HEK293 (cell line): ENCODE measurements around the gene RPL27.

Experiments used
- GLIS2 ChIP-seq: fragments of 450-650 bp; formaldehyde crosslinking; IDR thresholded peaks from 2 replicates; pipeline ENCODE4 v1.5.1; 2016; ENCODE audit warnings: missing biosample characterization, missing genetic modification characterization
- MZF1 ChIP-seq: fragments of 450-650 bp; formaldehyde crosslinking; IDR thresholded peaks from 2 replicates; pipeline ENCODE4 v1.5.1; 2017; ENCODE audit warnings: missing biosample characterization, missing genetic modification characterization, borderline replicate concordance
- OVOL3 ChIP-seq: fragments of 450-650 bp; formaldehyde crosslinking; IDR thresholded peaks from 2 replicates; pipeline ENCODE4 v1.5.1; 2016; ENCODE audit warnings: missing biosample characterization, missing genetic modification characterization
- SETDB1 ChIP-seq: IDR thresholded peaks from one replicate; pipeline ENCODE4 v1.6.1; 2017; ENCODE audit warnings: mild to moderate bottlenecking, low read length, moderate library complexity, mixed read lengths; ENCODE audit not compliant: insufficient read length
- SP7 ChIP-seq: fragments of 450-650 bp; formaldehyde crosslinking; IDR thresholded peaks from 2 replicates; pipeline ENCODE4 v1.5.1; 2016; ENCODE audit warnings: missing biosample characterization, missing genetic modification characterization
- ZBTB17 ChIP-seq: fragments of 450-650 bp; formaldehyde crosslinking; IDR thresholded peaks from 2 replicates; pipeline ENCODE4 v1.5.1; 2016; ENCODE audit warnings: missing biosample characterization, missing genetic modification characterization
- ZEB2 ChIP-seq: fragments of 450-650 bp; formaldehyde crosslinking; IDR thresholded peaks from 2 replicates; pipeline ENCODE4 v1.5.1; 2016; ENCODE audit warnings: missing biosample characterization, missing genetic modification characterization
- ZFP69B ChIP-seq: fragments of 450-650 bp; formaldehyde crosslinking; IDR thresholded peaks from 2 replicates; pipeline ENCODE4 v1.5.1; 2016; ENCODE audit warnings: missing biosample characterization, missing genetic modification characterization
- ZNF140 ChIP-seq: fragments of 450-650 bp; formaldehyde crosslinking; IDR thresholded peaks from 2 replicates; pipeline ENCODE4 v1.5.1; 2016; ENCODE audit warnings: missing biosample characterization, missing genetic modification characterization
- ZNF175 ChIP-seq: fragments of 450-650 bp; formaldehyde crosslinking; IDR thresholded peaks from 2 replicates; pipeline ENCODE4 v1.5.1; 2016; ENCODE audit warnings: missing biosample characterization, missing genetic modification characterization
- ZNF19 ChIP-seq: fragments of 450-650 bp; formaldehyde crosslinking; IDR thresholded peaks from 2 replicates; pipeline ENCODE4; 2016; ENCODE audit warnings: missing biosample characterization, missing genetic modification characterization, low read depth
- ZNF366 ChIP-seq: fragments of 450-650 bp; formaldehyde crosslinking; conservative IDR thresholded peaks from 2 replicates; pipeline ENCODE4 v1.5.1; 2016; ENCODE audit warnings: missing biosample characterization, missing genetic modification characterization
- ZNF423 ChIP-seq: fragments of 450-650 bp; formaldehyde crosslinking; IDR thresholded peaks from 2 replicates; pipeline ENCODE4 v1.5.1; 2016; ENCODE audit warnings: missing biosample characterization, missing genetic modification characterization
- ZNF473 ChIP-seq: fragments of 450-650 bp; formaldehyde crosslinking; IDR thresholded peaks from 2 replicates; pipeline ENCODE4 v1.5.1; 2017; ENCODE audit warnings: missing biosample characterization, missing genetic modification characterization
- ZNF558 ChIP-seq: fragments of 450-650 bp; formaldehyde crosslinking; IDR thresholded peaks from 2 replicates; pipeline ENCODE4 v1.5.1; 2016; ENCODE audit warnings: missing biosample characterization, missing genetic modification characterization
- ZNF596 ChIP-seq: fragments of 450-650 bp; IDR thresholded peaks from 2 replicates; pipeline ENCODE4 v1.5.0; 2018; ENCODE audit warnings: missing biosample characterization, mild to moderate bottlenecking, missing genetic modification characterization, moderate library complexity
- ZNF658 ChIP-seq: fragments of 450-650 bp; formaldehyde crosslinking; IDR thresholded peaks from 2 replicates; pipeline ENCODE4; 2016; ENCODE audit warnings: missing biosample characterization, missing genetic modification characterization
- ZNF660 ChIP-seq: fragments of 450-650 bp; IDR thresholded peaks from 2 replicates; pipeline ENCODE4 v1.5.1; 2018; ENCODE audit warnings: missing biosample characterization, mild to moderate bottlenecking, missing genetic modification characterization
- ZSCAN23 ChIP-seq: fragments of 450-650 bp; formaldehyde crosslinking; IDR thresholded peaks from 2 replicates; pipeline ENCODE4 v1.5.1; 2016; ENCODE audit warnings: missing biosample characterization, missing genetic modification characterization
- TF ChIP-seq, protein P1 (sequence below): fragments of 450-650 bp; formaldehyde crosslinking; IDR thresholded peaks from 2 replicates; pipeline ENCODE4 v1.5.1; 2016; ENCODE audit warnings: missing biosample characterization, missing genetic modification characterization
- TF ChIP-seq, protein P2 (sequence below): fragments of 450-650 bp; formaldehyde crosslinking; IDR thresholded peaks from 2 replicates; pipeline ENCODE4 v1.5.1; 2016; ENCODE audit warnings: missing biosample characterization, missing genetic modification characterization, low read depth
- TF ChIP-seq, protein P3 (sequence below): fragments of 450-650 bp; formaldehyde crosslinking; IDR thresholded peaks from 2 replicates; pipeline ENCODE4 v1.5.1; 2016; ENCODE audit warnings: missing biosample characterization, missing genetic modification characterization
- TF ChIP-seq, protein P4 (sequence below): fragments of 450-650 bp; IDR thresholded peaks from 2 replicates; pipeline ENCODE4 v1.5.1; 2018; ENCODE audit warnings: missing biosample characterization, missing genetic modification characterization
- TF ChIP-seq, protein P5 (sequence below): fragments of 450-650 bp; formaldehyde crosslinking; IDR thresholded peaks from 2 replicates; pipeline ENCODE4 v1.5.1; 2016; ENCODE audit warnings: missing biosample characterization, missing genetic modification characterization
- TF ChIP-seq, protein P6 (sequence below): fragments of 450-650 bp; formaldehyde crosslinking; IDR thresholded peaks from 2 replicates; pipeline ENCODE4 v1.5.1; 2016; ENCODE audit warnings: missing biosample characterization, missing genetic modification characterization, borderline replicate concordance
- TF ChIP-seq, protein P7 (sequence below): fragments of 450-650 bp; formaldehyde crosslinking; IDR thresholded peaks from 2 replicates; pipeline ENCODE4 v1.5.1; 2017; ENCODE audit warnings: missing biosample characterization, missing genetic modification characterization

Gene RPL27

DNA sequence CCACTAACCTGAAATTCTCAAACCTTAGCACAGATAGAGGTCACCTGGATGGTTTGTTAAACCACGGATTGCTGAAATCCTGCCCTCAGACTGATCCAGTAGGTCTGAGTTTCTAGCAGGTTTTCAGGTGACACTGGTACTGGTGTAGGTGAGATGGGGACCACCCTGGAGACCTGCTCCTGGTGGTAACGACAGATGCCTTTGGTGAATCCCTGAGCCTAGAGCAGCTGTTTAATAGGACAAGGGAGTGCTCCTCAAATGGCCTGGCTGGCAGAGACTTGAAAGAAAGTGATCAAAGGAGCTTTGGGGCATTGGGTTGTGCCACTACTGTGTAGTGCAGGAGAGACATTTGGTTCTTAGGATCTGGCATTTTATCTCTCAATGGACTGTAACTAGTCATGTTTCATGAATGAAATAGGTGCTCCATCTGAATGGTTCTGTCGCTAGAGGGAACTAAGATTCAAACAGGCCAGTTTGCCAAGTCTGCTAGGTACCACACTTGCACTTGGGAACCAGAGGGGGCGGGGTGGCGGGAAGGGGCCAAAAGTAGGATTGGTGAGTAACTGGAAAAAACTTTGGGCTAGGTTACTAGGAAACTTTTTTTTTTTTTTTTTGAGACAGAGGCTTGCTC lies 5.4 kb downstream of the RPL27 start (continued):
- TF ChIP-seq, protein P1, sequence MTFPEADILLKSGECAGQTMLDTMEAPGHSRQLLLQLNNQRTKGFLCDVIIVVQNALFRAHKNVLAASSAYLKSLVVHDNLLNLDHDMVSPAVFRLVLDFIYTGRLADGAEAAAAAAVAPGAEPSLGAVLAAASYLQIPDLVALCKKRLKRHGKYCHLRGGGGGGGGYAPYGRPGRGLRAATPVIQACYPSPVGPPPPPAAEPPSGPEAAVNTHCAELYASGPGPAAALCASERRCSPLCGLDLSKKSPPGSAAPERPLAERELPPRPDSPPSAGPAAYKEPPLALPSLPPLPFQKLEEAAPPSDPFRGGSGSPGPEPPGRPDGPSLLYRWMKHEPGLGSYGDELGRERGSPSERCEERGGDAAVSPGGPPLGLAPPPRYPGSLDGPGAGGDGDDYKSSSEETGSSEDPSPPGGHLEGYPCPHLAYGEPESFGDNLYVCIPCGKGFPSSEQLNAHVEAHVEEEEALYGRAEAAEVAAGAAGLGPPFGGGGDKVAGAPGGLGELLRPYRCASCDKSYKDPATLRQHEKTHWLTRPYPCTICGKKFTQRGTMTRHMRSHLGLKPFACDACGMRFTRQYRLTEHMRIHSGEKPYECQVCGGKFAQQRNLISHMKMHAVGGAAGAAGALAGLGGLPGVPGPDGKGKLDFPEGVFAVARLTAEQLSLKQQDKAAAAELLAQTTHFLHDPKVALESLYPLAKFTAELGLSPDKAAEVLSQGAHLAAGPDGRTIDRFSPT (tag by site-specific recombination) = no peak
- TF ChIP-seq, protein P2, sequence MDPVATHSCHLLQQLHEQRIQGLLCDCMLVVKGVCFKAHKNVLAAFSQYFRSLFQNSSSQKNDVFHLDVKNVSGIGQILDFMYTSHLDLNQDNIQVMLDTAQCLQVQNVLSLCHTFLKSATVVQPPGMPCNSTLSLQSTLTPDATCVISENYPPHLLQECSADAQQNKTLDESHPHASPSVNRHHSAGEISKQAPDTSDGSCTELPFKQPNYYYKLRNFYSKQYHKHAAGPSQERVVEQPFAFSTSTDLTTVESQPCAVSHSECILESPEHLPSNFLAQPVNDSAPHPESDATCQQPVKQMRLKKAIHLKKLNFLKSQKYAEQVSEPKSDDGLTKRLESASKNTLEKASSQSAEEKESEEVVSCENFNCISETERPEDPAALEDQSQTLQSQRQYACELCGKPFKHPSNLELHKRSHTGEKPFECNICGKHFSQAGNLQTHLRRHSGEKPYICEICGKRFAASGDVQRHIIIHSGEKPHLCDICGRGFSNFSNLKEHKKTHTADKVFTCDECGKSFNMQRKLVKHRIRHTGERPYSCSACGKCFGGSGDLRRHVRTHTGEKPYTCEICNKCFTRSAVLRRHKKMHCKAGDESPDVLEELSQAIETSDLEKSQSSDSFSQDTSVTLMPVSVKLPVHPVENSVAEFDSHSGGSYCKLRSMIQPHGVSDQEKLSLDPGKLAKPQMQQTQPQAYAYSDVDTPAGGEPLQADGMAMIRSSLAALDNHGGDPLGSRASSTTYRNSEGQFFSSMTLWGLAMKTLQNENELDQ = no peak
- TF ChIP-seq, protein P3, sequence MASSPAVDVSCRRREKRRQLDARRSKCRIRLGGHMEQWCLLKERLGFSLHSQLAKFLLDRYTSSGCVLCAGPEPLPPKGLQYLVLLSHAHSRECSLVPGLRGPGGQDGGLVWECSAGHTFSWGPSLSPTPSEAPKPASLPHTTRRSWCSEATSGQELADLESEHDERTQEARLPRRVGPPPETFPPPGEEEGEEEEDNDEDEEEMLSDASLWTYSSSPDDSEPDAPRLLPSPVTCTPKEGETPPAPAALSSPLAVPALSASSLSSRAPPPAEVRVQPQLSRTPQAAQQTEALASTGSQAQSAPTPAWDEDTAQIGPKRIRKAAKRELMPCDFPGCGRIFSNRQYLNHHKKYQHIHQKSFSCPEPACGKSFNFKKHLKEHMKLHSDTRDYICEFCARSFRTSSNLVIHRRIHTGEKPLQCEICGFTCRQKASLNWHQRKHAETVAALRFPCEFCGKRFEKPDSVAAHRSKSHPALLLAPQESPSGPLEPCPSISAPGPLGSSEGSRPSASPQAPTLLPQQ (tag by site-specific recombination) = no peak
- TF ChIP-seq ZNF473 (tag by site-specific recombination) (no peak), SETDB1 (no peak), MZF1 (tag by site-specific recombination) (no peak), ZEB2 (tag by site-specific recombination) (peak; percentile 26; the same call in 1 of the 2 replicates), SP7 (tag by site-specific recombination) (peak; percentile 64; the same call in 1 of the 2 replicates), ZSCAN23 (tag by site-specific recombination) (no peak), GLIS2 (tag by site-specific recombination) (no peak), ZNF366 (tag by site-specific recombination) (no peak), ZFP69B (tag by site-specific recombination) (no peak), ZNF558 (tag by site-specific recombination) (no peak), ZNF658 (tag by site-specific recombination) (no peak), ZNF596 (no peak), ZNF19 (no peak), ZNF140 (tag by site-specific recombination) (no peak), ZNF660 (tag by site-specific recombination) (0 out of 2 replicates have a peak, but pooled peaks have one; percentile 29), ZNF423 (no peak), ZBTB17 (tag by site-specific recombination) (peak; percentile 97), ZNF175 (tag by site-specific recombination) (no peak), OVOL3 (no peak)
- TF ChIP-seq, protein P4, sequence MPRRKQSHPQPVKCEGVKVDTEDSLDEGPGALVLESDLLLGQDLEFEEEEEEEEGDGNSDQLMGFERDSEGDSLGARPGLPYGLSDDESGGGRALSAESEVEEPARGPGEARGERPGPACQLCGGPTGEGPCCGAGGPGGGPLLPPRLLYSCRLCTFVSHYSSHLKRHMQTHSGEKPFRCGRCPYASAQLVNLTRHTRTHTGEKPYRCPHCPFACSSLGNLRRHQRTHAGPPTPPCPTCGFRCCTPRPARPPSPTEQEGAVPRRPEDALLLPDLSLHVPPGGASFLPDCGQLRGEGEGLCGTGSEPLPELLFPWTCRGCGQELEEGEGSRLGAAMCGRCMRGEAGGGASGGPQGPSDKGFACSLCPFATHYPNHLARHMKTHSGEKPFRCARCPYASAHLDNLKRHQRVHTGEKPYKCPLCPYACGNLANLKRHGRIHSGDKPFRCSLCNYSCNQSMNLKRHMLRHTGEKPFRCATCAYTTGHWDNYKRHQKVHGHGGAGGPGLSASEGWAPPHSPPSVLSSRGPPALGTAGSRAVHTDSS (tag by site-specific recombination) = no peak
- TF ChIP-seq, protein P5, sequence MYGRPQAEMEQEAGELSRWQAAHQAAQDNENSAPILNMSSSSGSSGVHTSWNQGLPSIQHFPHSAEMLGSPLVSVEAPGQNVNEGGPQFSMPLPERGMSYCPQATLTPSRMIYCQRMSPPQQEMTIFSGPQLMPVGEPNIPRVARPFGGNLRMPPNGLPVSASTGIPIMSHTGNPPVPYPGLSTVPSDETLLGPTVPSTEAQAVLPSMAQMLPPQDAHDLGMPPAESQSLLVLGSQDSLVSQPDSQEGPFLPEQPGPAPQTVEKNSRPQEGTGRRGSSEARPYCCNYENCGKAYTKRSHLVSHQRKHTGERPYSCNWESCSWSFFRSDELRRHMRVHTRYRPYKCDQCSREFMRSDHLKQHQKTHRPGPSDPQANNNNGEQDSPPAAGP = no peak
- TF ChIP-seq, protein P6, sequence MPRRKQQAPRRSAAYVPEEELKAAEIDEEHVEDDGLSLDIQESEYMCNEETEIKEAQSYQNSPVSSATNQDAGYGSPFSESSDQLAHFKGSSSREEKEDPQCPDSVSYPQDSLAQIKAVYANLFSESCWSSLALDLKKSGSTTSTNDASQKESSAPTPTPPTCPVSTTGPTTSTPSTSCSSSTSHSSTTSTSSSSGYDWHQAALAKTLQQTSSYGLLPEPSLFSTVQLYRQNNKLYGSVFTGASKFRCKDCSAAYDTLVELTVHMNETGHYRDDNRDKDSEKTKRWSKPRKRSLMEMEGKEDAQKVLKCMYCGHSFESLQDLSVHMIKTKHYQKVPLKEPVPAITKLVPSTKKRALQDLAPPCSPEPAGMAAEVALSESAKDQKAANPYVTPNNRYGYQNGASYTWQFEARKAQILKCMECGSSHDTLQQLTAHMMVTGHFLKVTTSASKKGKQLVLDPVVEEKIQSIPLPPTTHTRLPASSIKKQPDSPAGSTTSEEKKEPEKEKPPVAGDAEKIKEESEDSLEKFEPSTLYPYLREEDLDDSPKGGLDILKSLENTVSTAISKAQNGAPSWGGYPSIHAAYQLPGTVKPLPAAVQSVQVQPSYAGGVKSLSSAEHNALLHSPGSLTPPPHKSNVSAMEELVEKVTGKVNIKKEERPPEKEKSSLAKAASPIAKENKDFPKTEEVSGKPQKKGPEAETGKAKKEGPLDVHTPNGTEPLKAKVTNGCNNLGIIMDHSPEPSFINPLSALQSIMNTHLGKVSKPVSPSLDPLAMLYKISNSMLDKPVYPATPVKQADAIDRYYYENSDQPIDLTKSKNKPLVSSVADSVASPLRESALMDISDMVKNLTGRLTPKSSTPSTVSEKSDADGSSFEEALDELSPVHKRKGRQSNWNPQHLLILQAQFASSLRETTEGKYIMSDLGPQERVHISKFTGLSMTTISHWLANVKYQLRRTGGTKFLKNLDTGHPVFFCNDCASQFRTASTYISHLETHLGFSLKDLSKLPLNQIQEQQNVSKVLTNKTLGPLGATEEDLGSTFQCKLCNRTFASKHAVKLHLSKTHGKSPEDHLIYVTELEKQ (tag by site-specific recombination) = no peak
- TF ChIP-seq, protein P7, sequence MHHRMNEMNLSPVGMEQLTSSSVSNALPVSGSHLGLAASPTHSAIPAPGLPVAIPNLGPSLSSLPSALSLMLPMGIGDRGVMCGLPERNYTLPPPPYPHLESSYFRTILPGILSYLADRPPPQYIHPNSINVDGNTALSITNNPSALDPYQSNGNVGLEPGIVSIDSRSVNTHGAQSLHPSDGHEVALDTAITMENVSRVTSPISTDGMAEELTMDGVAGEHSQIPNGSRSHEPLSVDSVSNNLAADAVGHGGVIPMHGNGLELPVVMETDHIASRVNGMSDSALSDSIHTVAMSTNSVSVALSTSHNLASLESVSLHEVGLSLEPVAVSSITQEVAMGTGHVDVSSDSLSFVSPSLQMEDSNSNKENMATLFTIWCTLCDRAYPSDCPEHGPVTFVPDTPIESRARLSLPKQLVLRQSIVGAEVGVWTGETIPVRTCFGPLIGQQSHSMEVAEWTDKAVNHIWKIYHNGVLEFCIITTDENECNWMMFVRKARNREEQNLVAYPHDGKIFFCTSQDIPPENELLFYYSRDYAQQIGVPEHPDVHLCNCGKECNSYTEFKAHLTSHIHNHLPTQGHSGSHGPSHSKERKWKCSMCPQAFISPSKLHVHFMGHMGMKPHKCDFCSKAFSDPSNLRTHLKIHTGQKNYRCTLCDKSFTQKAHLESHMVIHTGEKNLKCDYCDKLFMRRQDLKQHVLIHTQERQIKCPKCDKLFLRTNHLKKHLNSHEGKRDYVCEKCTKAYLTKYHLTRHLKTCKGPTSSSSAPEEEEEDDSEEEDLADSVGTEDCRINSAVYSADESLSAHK (tag by site-specific recombination) = no peak
